ENCODE measurements around the gene SYT14.

DNA sequence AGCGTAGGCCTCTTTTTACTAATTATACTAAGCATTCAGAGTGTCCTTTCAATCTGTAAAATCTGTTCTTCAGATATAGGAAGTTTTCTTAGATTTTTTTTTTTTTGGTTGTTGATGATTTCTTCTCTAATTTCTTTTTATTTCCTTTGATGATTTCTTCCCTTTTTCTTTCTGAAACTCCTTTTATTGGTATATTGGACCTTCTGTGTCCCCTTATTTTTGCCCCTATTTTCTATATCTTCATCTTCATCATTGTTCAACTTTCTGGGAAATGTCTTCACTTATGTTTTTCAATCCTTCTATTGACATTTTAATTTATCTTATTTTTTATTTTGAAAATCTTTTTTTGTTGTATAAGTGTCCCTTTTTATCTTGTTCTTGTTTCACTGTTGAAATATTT lies 17.2 kb upstream of the SYT14 start:
- TF ChIP-seq, protein P1, sequence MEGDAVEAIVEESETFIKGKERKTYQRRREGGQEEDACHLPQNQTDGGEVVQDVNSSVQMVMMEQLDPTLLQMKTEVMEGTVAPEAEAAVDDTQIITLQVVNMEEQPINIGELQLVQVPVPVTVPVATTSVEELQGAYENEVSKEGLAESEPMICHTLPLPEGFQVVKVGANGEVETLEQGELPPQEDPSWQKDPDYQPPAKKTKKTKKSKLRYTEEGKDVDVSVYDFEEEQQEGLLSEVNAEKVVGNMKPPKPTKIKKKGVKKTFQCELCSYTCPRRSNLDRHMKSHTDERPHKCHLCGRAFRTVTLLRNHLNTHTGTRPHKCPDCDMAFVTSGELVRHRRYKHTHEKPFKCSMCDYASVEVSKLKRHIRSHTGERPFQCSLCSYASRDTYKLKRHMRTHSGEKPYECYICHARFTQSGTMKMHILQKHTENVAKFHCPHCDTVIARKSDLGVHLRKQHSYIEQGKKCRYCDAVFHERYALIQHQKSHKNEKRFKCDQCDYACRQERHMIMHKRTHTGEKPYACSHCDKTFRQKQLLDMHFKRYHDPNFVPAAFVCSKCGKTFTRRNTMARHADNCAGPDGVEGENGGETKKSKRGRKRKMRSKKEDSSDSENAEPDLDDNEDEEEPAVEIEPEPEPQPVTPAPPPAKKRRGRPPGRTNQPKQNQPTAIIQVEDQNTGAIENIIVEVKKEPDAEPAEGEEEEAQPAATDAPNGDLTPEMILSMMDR (conservative IDR thresholded peaks at IDR 0.05; ENCODE audit: low read length) = no peak
- TF ChIP-seq EZH2phosphoT487 (IDR thresholded peaks at IDR 0.05; ENCODE audit: borderline replicate concordance) = no peak
